HAP-1 (cell line): ENCODE data around the gene ERGIC3.
"Not testable (repeated sequence)": the region's sequence is repeated elsewhere in the genome, so short reads cannot be mapped to it uniquely, and the experiment has no call there.

Source experiments
- DNase-seq, 2 experiments: peaks; one replicate each; pipeline ENCODE4 v3.0.0-alpha.2; 2016 to 2020; ENCODE audit warnings: low spot score in 2 of 2
- H3K27me3 ChIP-seq: fragments of 250-450 bp; sonication (Bioruptor Pico); 2 replicates; pipeline ENCODE4 v1.5.1; 2020; ENCODE audit warnings: low read depth, mild to moderate bottlenecking, moderate library complexity
- H3K36me3 ChIP-seq: fragments of 250-450 bp; sonication (Bioruptor Pico); replicated peaks from 2 replicates; pipeline ENCODE4 v1.5.1; 2020; ENCODE audit warnings: mild to moderate bottlenecking
- H3K4me1 ChIP-seq: fragments of 250-450 bp; sonication (Bioruptor Pico); 2 replicates; pipeline ENCODE4 v1.5.1; 2020; ENCODE audit warnings: mild to moderate bottlenecking
- H3K4me3 ChIP-seq: fragments of 250-450 bp; sonication (Bioruptor Pico); 2 replicates; pipeline ENCODE4 v1.5.1; 2020; ENCODE audit warnings: mild to moderate bottlenecking, moderate library complexity
- H3K9me3 ChIP-seq: fragments of 250-450 bp; sonication (Bioruptor Pico); 2 replicates; pipeline ENCODE4 v1.5.1; 2020; ENCODE audit warnings: mild to moderate bottlenecking, moderate library complexity
- in situ Hi-C: fragments of 300-500 bp; cut with MboI; formaldehyde crosslinking; loops from 3 replicates; pipeline ENCODE4 v1.14.3; 2020; ENCODE audit warnings: low sequenced_read_pairs, inconsistent platforms, mixed read lengths

Gene ERGIC3

DNA sequence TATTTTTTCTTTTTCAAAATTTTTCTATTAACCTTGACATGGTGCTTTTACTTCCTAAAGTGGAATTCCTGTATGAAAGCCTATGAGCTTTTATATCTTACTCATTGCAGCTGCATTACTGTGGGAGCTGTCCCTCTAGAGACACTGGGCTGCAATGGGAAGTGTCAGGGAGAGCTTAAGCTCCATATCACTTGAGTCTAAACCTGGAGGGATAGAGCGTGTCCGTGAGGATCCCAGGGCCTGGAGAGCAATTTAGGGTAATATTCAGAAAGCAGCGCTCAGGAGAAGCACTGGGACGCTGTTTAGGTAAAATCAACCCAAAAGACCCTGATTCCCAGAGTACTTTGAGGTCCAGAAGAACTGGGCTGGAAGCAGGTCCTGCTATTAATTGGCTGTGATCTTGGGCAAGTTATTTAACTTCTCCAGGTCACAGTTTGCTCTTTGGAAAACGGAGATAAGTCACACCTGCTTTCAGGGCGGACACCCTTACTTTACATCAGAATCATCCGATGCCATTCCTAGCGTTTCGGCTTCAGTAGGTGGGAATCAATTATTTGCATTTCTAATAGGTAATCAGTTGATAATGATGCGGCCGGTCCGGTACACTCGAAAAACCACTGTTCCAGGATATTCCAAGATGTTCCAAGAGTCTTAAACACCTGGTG lies 628 bp upstream of the ERGIC3 start:
- peaks cover 9% of the 10 kb centered on the region for H3K4me1 ChIP-seq
- H3K9me3 ChIP-seq = no peaks in the 10 kb centered on the region
- peak overlapping the region; percentile 82 for H3K4me3 ChIP-seq
- H3K36me3 ChIP-seq = peaks cover 13% of the 10 kb centered on the region
- no peak for DNase-seq
- in situ Hi-C loops = no loop called here
- no peaks in the 10 kb centered on the region for H3K27me3 ChIP-seq

DNA sequence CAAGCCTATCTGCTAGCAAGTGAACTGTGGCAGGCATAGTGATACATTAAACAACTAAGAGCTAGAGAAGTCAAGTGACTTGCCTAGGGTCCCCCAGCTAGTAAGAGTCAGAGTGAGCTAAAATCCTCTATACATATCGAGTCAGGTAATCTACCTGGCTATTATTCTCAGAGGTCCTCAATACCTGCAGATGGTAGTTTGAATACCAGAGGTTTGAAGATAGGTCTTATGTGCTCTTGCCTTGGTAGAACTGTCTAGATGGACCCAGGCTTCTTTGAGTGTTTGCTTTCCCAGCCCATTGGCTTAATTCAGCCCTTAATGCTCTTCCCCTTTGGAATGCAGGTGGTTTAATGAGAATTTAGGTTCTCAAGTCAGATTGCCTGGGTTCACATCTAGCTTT lies 1.1 kb downstream of the ERGIC3 start:
- no peaks in the 10 kb centered on the region for H3K27me3 ChIP-seq
- H3K9me3 ChIP-seq = no peaks in the 10 kb centered on the region
- no peak for DNase-seq
- in situ Hi-C loops = no loop called here
- peaks cover 9% of the 10 kb centered on the region for H3K4me1 ChIP-seq
- H3K36me3 ChIP-seq = peaks cover 24% of the 10 kb centered on the region
- H3K4me3 ChIP-seq = no peak overlapping the region

- Histone ChIP-seq H3K4me3 (no peak overlapping the region), H3K27me3 (no peaks in the 10 kb centered on the region), H3K36me3 (peaks cover 39% of the 10 kb centered on the region), H3K9me3 (no peaks in the 10 kb centered on the region), H3K4me1 (peaks cover 9% of the 10 kb centered on the region)
- in situ Hi-C loops = no loop called here
- no peak for DNase-seq
Observed at GRCh38 chr20:35544436-35544835, 2.6 kb downstream of the ERGIC3 start.

- H3K27me3 ChIP-seq, H3K9me3 ChIP-seq, in situ Hi-C loops, DNase-seq, H3K4me3 ChIP-seq, H3K4me1 ChIP-seq: not testable (repeated sequence)
- H3K36me3 ChIP-seq = peaks cover 43% of the 10 kb centered on the region
Observed at GRCh38 chr20:35544941-35545340, 3.1 kb downstream of the ERGIC3 start.

GRCh38 chr20:35546127-35546526 lies 4.2 kb downstream of the ERGIC3 start:
- Histone ChIP-seq H3K27me3 (no peaks in the 10 kb centered on the region), H3K4me1 (peaks cover 9% of the 10 kb centered on the region), H3K36me3 (peaks cover 51% of the 10 kb centered on the region), H3K9me3 (no peaks in the 10 kb centered on the region), H3K4me3 (no peak overlapping the region)
- in situ Hi-C loops = no loop called here
- no peak for DNase-seq

DNA sequence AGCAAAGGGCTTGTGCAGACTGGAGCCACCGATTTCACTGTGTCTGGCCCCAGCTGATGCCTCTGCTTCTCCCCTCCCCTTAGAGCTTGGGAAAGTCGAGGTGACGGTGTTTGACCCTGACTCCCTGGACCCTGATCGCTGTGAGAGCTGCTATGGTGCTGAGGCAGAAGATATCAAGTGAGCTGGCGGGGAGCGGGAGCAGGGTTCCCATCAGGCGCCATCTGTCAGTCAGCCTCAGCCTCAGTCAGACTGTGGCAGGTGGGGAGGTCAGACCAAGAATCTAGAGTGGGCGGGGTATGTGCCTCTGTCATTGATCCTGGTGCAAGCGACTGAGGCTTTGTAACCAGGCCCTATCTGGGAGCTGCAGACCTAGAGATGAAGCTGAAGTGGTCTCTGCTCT lies 5.5 kb downstream of the ERGIC3 start:
- Histone ChIP-seq H3K4me1 (peaks cover 3% of the 10 kb centered on the region), H3K9me3 (no peaks in the 10 kb centered on the region), H3K36me3 (peaks cover 61% of the 10 kb centered on the region), H3K4me3 (no peak overlapping the region), H3K27me3 (no peaks in the 10 kb centered on the region)
- in situ Hi-C loops = no loop called here
- DNase-seq = no peak

GRCh38 chr20:35551503-35551902 lies 9.6 kb downstream of the ERGIC3 start:
- Histone ChIP-seq H3K27me3 (no peaks in the 10 kb centered on the region), H3K4me1 (no peaks in the 10 kb centered on the region), H3K36me3 (peaks cover 72% of the 10 kb centered on the region), H3K4me3 (no peak overlapping the region), H3K9me3 (no peaks in the 10 kb centered on the region)
- in situ Hi-C loops = no loop called here
- no peak for DNase-seq

- H3K27me3 ChIP-seq = no peaks in the 10 kb centered on the region
- peaks cover 69% of the 10 kb centered on the region for H3K36me3 ChIP-seq
- H3K4me3 ChIP-seq = no peak overlapping the region
- H3K9me3 ChIP-seq = no peaks in the 10 kb centered on the region
- in situ Hi-C loops = no loop called here
- H3K4me1 ChIP-seq = no peaks in the 10 kb centered on the region
- DNase-seq = no peak
Observed at GRCh38 chr20:35552914-35553313, 11.0 kb downstream of the ERGIC3 start.

DNA sequence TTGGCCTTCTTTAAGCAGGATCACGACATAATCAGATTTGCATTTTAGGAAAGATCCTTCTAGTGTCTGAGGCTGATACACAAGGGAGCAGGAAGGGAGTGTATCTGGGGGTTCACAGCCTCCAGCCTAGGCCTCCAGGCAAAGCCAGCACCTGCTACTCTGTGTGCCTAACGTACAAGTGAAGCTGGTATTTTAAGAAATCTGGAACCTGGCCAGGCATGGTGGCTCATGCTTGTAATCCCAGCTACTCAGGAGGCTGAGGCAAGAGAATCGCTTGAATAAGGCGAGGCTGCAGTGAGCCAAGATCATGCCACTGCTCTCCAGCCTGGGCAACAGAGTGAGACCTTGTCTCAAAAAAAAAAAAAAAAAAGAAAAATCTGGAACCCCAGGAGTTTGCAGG lies 13.6 kb downstream of the ERGIC3 start:
- H3K4me3 ChIP-seq, in situ Hi-C loops, H3K4me1 ChIP-seq, H3K27me3 ChIP-seq, DNase-seq, H3K9me3 ChIP-seq: not testable (repeated sequence)
- peaks cover 50% of the 10 kb centered on the region for H3K36me3 ChIP-seq

GRCh38 chr20:35555951-35556645 lies 14.2 kb downstream of the ERGIC3 start:
- DNase-seq = no peak
- no peaks in the 10 kb centered on the region for H3K27me3 ChIP-seq
- H3K36me3 ChIP-seq = peaks cover 47% of the 10 kb centered on the region

GRCh38 chr20:35556871-35557270 lies 15.0 kb downstream of the ERGIC3 start:
- in situ Hi-C loops = no loop called here
- Histone ChIP-seq H3K9me3 (no peaks in the 10 kb centered on the region), H3K4me3 (no peak overlapping the region), H3K27me3 (no peaks in the 10 kb centered on the region), H3K36me3 (peaks cover 42% of the 10 kb centered on the region), H3K4me1 (no peaks in the 10 kb centered on the region)
- no peak for DNase-seq

More at GRCh38 chr20:35555951-35556645, 14.2 kb downstream of the ERGIC3 start:
- no peaks in the 10 kb centered on the region for H3K4me1 ChIP-seq
- no peaks in the 10 kb centered on the region for H3K9me3 ChIP-seq
- no peak overlapping the region for H3K4me3 ChIP-seq
- in situ Hi-C loops = no loop called here

GRCh38 chr20:35558451-35558850 lies 16.6 kb downstream of the ERGIC3 start:
- H3K4me1 ChIP-seq = no peaks in the 10 kb centered on the region
- no peaks in the 10 kb centered on the region for H3K27me3 ChIP-seq
- H3K36me3 ChIP-seq = peaks cover 37% of the 10 kb centered on the region
- no peaks in the 10 kb centered on the region for H3K9me3 ChIP-seq
- in situ Hi-C loops = no loop called here
- H3K4me3 ChIP-seq = no peak overlapping the region
- no peak for DNase-seq

DNA sequence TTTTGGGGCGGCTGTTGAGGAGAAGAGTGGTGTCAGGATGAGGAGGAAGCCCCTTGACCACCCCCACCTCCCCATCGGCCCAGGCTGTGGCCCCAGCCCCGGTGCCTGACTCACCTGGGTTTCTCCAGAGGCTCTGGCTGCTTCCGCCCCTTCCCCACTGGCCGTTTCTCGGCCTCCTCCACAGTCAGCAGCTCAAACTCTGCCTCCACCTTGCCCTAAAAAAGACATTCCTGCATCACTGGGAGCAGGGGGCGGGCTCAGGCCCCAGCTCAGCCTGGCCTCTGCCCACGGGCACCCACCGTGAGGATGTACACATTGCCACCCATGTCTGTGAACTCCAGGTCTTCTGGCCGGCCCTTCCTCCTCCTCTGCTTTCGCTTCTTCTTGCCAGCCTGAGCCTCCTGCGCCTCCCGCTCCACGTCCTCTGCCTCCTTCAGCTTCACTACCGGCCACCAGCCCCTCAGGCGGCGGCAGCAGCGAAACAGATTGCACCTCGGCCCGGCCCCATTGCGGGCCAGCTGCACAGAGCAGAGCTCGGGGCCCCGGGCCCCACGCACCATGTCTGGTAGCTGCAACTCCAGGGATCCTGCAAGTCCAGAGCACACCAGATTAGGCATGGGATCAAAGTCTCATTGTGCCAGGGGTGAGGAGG lies 17.3 kb downstream of the ERGIC3 start:
- Histone ChIP-seq H3K36me3 (peaks cover 31% of the 10 kb centered on the region), H3K27me3 (no peaks in the 10 kb centered on the region), H3K4me1 (no peaks in the 10 kb centered on the region), H3K4me3 (no peak overlapping the region), H3K9me3 (no peaks in the 10 kb centered on the region)
- no peak for DNase-seq
- in situ Hi-C loops = no loop called here

DNA sequence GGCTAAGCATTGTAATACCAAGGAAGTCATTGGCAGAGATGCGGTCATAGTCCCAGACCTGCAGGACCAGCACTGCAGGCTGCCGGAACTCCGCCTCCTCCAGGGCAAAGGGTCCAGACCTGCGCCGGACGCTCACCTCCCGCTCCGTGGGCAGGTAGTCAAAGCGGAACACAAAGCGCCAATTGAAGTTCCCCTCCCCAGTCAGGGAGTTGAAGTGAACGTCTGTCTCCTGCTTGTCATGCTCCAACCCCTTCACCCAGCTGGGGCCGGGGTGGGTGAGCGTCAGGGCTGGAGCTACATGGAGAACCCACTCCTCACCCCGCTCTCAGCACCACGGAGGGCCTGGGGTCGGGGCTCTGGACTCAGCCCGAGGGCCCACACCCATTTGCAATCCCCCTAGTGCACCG lies 18.2 kb downstream of the ERGIC3 start:
- H3K4me3 ChIP-seq = no peak overlapping the region
- peaks cover 24% of the 10 kb centered on the region for H3K36me3 ChIP-seq
- H3K27me3 ChIP-seq = no peaks in the 10 kb centered on the region
- DNase-seq = no peak
- H3K9me3 ChIP-seq = no peaks in the 10 kb centered on the region
- no peaks in the 10 kb centered on the region for H3K4me1 ChIP-seq
- in situ Hi-C loops = no loop called here
